IPS-15b (cell line): ENCODE results near the gene ITGA1.
"Not testable (repeated sequence)": the region's sequence is repeated elsewhere in the genome, so short reads cannot be mapped to it uniquely, and the experiment has no call there.

Experiments used
- H3K27me3 ChIP-seq: one replicate; pipeline ENCODE4 v1.6.1; 2013; ENCODE audit warnings: low read length; ENCODE audit not compliant: control insufficient read depth, insufficient read depth
- H3K36me3 ChIP-seq: one replicate; pipeline ENCODE4 v1.6.1; 2013; ENCODE audit warnings: low read length; ENCODE audit not compliant: control insufficient read depth, insufficient read depth
- H3K4me1 ChIP-seq: one replicate; pipeline ENCODE4 v1.6.1; 2013; ENCODE audit warnings: mild to moderate bottlenecking, low read length; ENCODE audit not compliant: control insufficient read depth, insufficient read depth
- H3K4me3 ChIP-seq: one replicate; pipeline ENCODE4 v1.5.1; 2013; ENCODE audit warnings: low read depth, low read length
- H3K9ac ChIP-seq: one replicate; pipeline ENCODE4 v1.6.1; 2013; ENCODE audit warnings: low read depth, mild to moderate bottlenecking, low read length
- H3K9me3 ChIP-seq: one replicate; pipeline ENCODE4 v1.6.1; 2013; ENCODE audit warnings: mild to moderate bottlenecking, low read length; ENCODE audit not compliant: control insufficient read depth, insufficient read depth

ITGA1 gene

DNA sequence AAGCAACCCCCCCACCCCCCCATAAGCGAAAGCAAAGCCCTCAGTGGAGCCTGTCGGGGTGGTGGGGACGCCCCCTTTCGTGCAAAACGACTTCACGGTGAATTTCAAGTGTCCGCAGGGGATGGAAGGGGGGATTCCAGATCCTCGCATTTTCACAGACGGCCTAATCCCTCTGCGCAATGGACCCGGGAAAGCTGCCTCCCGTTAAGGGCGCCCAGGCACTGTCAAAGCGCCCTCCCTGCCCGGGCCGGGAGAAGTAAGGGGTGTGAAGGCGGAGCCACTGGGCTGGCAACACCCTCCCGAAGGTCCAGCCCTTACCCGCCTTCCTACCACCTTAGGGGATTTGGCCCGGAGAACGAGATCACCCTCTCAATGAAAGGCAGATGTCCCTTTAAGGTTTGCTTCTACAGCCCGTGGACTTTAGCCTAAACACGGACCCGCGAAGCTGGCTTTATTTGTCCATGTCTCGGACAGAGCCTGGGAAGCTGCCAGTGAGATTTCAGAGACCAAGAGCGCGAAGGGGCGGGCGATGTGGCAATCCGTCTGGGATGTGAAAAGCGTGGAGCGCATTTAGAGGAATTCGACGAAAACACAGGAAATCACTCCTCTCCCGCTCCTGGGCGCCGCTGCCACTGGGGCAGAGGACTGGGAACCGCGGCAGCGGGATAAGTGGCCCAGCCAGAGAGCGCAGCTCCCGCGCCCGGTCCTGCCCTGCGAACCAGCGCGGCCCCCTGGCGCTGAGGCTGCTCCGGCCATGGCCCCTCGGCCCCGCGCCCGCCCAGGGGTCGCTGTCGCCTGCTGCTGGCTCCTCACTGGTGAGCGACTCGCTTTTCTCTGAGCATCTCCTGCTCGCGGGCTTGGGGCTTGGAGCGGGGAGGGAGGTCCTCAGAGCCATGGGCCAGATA lies at the start of gene ITGA1, which contains the start of gene PELO:
Gene ITGA1 (plus strand): TSS at position 317 of the 905 bp plus-strand sequence. CDS start 438 bp downstream, at position 755.
Gene PELO (plus strand): TSS at position 317 of the 905 bp plus-strand sequence. CDS start 12,479 bp downstream, outside the sequence.
- peak within 1 kb of the TSS; percentile 37 for H3K9ac ChIP-seq
- no peaks in the 10 kb centered on the region for H3K27me3 ChIP-seq
- H3K4me3 ChIP-seq, result peak within 1 kb of the TSS; percentile 82
- no peaks in the 10 kb centered on the region for H3K4me1 ChIP-seq
- no peaks in the 10 kb centered on the region for H3K9me3 ChIP-seq
- H3K36me3 ChIP-seq, result no peaks in the 10 kb centered on the region

DNA sequence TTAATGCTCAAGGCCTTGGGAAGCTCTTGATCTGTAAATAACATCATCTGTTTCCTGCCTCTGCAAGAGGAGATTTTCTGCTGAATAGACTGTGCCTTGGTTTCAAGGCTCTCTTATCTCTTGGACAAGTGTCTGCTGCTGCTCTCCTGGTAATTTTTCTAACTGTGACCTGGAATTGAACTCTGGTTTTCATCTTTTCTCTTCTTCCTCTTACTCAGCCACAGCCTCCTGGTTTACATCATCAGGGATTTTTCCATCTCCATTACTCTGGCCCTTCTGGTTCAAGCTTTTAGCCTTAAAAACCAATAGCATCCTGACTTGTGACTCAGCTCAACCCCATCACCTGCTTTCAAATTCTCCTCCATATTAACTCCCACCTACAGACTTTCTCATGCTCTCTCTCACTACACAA lies 49.6 kb upstream of the ITGA1 start:
- Histone ChIP-seq H3K9me3 (no peaks in the 10 kb centered on the region), H3K27me3 (no peaks in the 10 kb centered on the region), H3K36me3 (no peaks in the 10 kb centered on the region), H3K4me1 (no peaks in the 10 kb centered on the region), H3K9ac (no peak overlapping the region), H3K4me3 (no peak overlapping the region)

DNA sequence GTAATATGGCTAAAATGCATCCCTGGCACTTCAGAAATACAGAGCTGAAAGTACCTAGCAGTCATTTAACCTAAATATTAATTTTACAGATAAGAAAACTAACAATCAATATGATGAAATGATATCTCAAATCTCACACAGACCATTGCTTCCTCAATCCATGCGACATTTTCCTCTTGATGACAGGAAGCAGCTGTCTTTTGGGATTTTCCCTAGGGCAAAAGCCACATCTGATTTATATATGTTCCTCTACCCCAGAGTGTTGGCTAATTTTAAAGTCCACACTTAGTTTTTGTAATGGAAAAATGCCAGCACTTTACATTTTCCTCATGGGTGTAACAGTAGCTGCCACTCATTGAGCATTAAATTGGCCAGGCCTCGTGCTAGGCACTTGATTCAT lies 47.7 kb upstream of the ITGA1 start:
- Histone ChIP-seq H3K4me3 (no peak overlapping the region), H3K4me1 (no peaks in the 10 kb centered on the region), H3K27me3 (no peaks in the 10 kb centered on the region), H3K9ac (no peak overlapping the region), H3K36me3 (no peaks in the 10 kb centered on the region), H3K9me3 (no peaks in the 10 kb centered on the region)

DNA sequence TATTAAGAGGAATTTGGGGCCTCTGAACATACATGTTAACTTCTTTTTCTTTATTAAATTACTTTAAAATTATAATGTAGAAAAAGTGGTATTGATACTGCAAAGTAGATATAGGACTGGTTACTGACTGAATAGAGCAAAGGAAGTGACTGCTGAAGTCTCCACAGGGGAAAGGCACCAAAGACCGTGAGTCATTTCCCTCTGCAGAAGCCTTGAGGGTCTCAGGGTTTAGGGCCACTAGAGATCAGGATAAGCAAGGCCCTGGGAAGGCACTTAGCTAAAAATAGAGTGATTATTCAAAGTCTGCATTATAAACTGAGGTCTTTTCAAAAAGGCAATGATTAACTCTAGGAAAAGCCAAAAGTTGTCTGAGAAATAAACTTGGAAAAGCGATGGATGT lies 44.7 kb upstream of the ITGA1 start:
- no peaks in the 10 kb centered on the region for H3K4me1 ChIP-seq
- H3K9ac ChIP-seq, result no peak overlapping the region
- H3K9me3 ChIP-seq, result no peaks in the 10 kb centered on the region
- H3K4me3 ChIP-seq, result no peak overlapping the region
- H3K27me3 ChIP-seq, result no peaks in the 10 kb centered on the region
- H3K36me3 ChIP-seq, result no peaks in the 10 kb centered on the region

DNA sequence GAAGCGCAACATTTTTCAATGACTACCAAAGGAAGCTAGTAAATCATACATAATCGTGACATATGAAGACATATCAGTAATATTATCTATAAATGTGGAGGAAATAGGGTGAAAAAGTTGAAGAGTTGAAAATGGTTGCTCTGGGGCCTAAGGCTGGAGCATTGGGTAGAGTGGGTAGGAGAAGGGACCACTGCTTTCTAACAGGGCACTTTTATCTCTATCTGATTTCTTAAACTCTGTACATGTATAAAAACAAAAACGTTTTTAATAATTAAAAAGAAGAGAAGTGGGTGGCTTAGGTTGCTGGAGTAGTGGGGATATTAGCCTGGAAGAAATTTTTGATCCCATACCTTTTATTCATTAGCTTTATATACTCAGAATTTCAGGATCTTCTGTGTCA lies 44.2 kb upstream of the ITGA1 start:
- no peak overlapping the region for H3K9ac ChIP-seq

DNA sequence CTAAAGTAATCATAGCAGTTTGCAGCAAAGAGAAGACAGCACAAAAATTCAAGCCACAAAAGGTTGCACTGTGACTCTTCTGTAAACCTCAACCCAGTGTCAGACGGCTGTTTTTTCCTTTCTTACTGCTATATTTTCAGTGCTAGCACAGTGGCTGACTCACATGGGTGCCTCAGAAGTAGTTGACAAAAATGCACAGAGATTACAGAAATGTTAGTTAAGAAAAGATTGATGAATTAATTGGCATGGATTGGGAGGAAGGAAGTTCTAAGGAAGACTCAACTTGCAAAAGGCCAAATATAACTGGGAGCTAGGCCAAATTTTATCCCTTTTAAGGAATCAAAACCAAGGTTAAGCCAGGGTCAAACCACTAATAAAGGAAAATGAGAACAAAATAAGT lies 43.7 kb upstream of the ITGA1 start:
- Histone ChIP-seq H3K9ac (no peak overlapping the region), H3K9me3 (no peaks in the 10 kb centered on the region), H3K4me1 (no peaks in the 10 kb centered on the region), H3K4me3 (no peak overlapping the region), H3K27me3 (no peaks in the 10 kb centered on the region), H3K36me3 (no peaks in the 10 kb centered on the region)

More for the DNA sequence above, 44.2 kb upstream of the ITGA1 start:
- no peaks in the 10 kb centered on the region for H3K36me3 ChIP-seq
- H3K9me3 ChIP-seq, result no peaks in the 10 kb centered on the region
- no peaks in the 10 kb centered on the region for H3K4me1 ChIP-seq
- no peak overlapping the region for H3K4me3 ChIP-seq
- H3K27me3 ChIP-seq, result no peaks in the 10 kb centered on the region

DNA sequence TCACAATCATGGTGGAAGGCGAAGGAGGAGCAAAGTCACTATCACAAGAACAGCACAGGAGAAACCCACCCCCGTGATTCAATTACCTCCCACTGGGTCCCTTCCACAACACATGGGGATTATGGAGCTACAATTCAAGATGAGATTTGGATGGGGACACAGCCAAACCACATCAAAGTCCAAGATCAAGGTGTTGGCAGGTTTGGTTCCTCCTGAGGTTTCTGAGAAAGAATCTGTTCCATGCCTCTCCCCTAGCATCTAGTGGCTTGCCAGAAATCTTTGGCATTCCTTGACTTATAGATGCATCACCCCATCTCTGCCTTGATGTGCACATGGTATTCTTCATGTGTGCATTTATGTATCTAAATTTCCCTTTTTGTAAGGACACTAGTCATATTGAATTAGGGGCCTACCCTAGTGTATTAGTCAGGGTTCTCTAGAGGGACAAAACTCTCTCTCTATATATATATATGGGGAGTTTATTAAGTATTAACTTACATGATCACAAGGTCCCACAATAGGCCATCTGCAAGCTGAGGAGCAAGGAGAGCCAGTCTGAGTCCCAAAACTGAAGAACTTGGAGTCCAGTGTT lies 42.8 kb upstream of the ITGA1 start:
- H3K27me3 ChIP-seq, H3K36me3 ChIP-seq, H3K9me3 ChIP-seq, H3K4me3 ChIP-seq, H3K4me1 ChIP-seq, H3K9ac ChIP-seq: not testable (repeated sequence)

- Histone ChIP-seq H3K36me3 (no peaks in the 10 kb centered on the region), H3K27me3 (no peaks in the 10 kb centered on the region), H3K4me3 (no peak overlapping the region), H3K9me3 (no peaks in the 10 kb centered on the region), H3K9ac (no peak overlapping the region), H3K4me1 (no peaks in the 10 kb centered on the region)
These were observed 41.2 kb upstream of the ITGA1 start for GRCh38 chr5:52746539-52746938.

GRCh38 chr5:52748590-52748989 lies 39.1 kb upstream of the ITGA1 start:
- Histone ChIP-seq H3K4me1 (no peaks in the 10 kb centered on the region), H3K4me3 (no peak overlapping the region), H3K36me3 (no peaks in the 10 kb centered on the region), H3K9ac (no peak overlapping the region), H3K27me3 (no peaks in the 10 kb centered on the region), H3K9me3 (no peaks in the 10 kb centered on the region)

DNA sequence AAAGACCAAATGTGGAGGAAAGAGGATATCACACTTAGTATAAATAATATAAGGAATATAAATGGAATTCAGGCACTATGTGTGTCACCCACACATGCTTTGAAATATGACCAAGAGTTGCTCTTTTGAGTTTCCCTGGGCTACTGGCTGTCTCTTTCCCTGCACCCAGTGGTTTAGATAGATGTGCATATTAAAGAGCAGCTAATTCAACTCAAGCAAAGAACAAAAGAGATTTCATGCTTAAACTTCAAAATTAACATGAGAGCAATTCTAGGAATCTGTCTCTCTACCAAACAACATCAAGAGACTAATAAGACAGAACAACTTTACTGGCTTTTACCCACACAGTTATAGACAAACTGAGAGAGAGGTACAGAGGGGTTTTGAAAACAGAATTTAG lies 38.0 kb upstream of the ITGA1 start:
- H3K9me3 ChIP-seq, result no peaks in the 10 kb centered on the region

GRCh38 chr5:52751137-52751536 lies 36.6 kb upstream of the ITGA1 start:
- no peaks in the 10 kb centered on the region for H3K4me1 ChIP-seq
- no peak overlapping the region for H3K9ac ChIP-seq
- no peaks in the 10 kb centered on the region for H3K36me3 ChIP-seq
- no peak overlapping the region for H3K4me3 ChIP-seq
- no peaks in the 10 kb centered on the region for H3K9me3 ChIP-seq
- no peaks in the 10 kb centered on the region for H3K27me3 ChIP-seq

More for the DNA sequence above, 38.0 kb upstream of the ITGA1 start:
- no peaks in the 10 kb centered on the region for H3K27me3 ChIP-seq
- H3K9ac ChIP-seq, result no peak overlapping the region
- H3K36me3 ChIP-seq, result no peaks in the 10 kb centered on the region
- H3K4me3 ChIP-seq, result no peak overlapping the region
- no peaks in the 10 kb centered on the region for H3K4me1 ChIP-seq

GRCh38 chr5:52754051-52754450 lies 33.7 kb upstream of the ITGA1 start:
- no peak overlapping the region for H3K9ac ChIP-seq
- H3K4me1 ChIP-seq, result no peaks in the 10 kb centered on the region
- no peaks in the 10 kb centered on the region for H3K36me3 ChIP-seq
- H3K27me3 ChIP-seq, result no peaks in the 10 kb centered on the region
- H3K4me3 ChIP-seq, result no peak overlapping the region
- H3K9me3 ChIP-seq, result no peaks in the 10 kb centered on the region
